WI38 (cell line): ENCODE results near the gene LMLN.
A peak's percentile ranks its signal among the peaks of the same experiment; 100 is the strongest.
"Not testable (repeated sequence)": the region's sequence is repeated elsewhere in the genome, so short reads cannot be mapped to it uniquely, and the experiment has no call there.

ENCODE experiments used
- H3K4me3 ChIP-seq: 2 replicates; pipeline ENCODE4 v1.5.1; 2011; ENCODE audit warnings: low read depth, mild to moderate bottlenecking, control low read depth, low read length
- CTCF ChIP-seq: IDR thresholded peaks from 2 replicates; pipeline ENCODE4 v1.5.1; 2012; ENCODE audit warnings: low read depth, mild to moderate bottlenecking, control low read depth, low read length

LMLN gene

GRCh38 chr3:197959500-197959890, 522 bp upstream of the LMLN start:
- TF ChIP-seq CTCF, result no peak
- peak overlapping the region; percentile 78 for H3K4me3 ChIP-seq

GRCh38 chr3:197960694-197961581, 921 bp downstream of the LMLN start:
- TF ChIP-seq CTCF, result no peak
- H3K4me3 ChIP-seq, result peak overlapping the region; percentile 78

GRCh38 chr3:197961582-197961945, 1.5 kb downstream of the LMLN start:
- no peak for TF ChIP-seq CTCF
- H3K4me3 ChIP-seq, result no peak overlapping the region

GRCh38 chr3:197963019-197963637, 3.1 kb downstream of the LMLN start:
- H3K4me3 ChIP-seq, result no peak overlapping the region
- TF ChIP-seq CTCF, result no peak

- not testable (repeated sequence) for H3K4me3 ChIP-seq
These were observed 7.4 kb downstream of the LMLN start for GRCh38 chr3:197967337-197967989.

- no peak for TF ChIP-seq CTCF
- H3K4me3 ChIP-seq, result no peak overlapping the region
These were observed 10.6 kb downstream of the LMLN start for GRCh38 chr3:197970588-197970987.

- H3K4me3 ChIP-seq, result no peak overlapping the region
- TF ChIP-seq CTCF, result no peak
These were observed 14.0 kb downstream of the LMLN start for GRCh38 chr3:197974016-197974415.
